HG03342 (cell line): ENCODE results near the gene SLX9.

Experiments
- ATAC-seq: cut with Tn5 transposase; IDR thresholded peaks from one replicate; pipeline ENCODE4 v1.9.1; 2021; ENCODE audit warnings: mild to moderate bottlenecking, moderate library complexity; ENCODE audit not compliant: unreplicated experiment

Gene SLX9

GRCh38 chr21:44999972-45000636 lies 60.3 kb downstream of the SLX9 start:
- no peak for ATAC-seq

GRCh38 chr21:45000637-45001133 lies 60.9 kb downstream of the SLX9 start:
- ATAC-seq = no peak

GRCh38 chr21:45001134-45002095 lies 61.6 kb downstream of the SLX9 start:
- ATAC-seq = no peak

- no peak for ATAC-seq
These were observed 62.8 kb downstream of the SLX9 start for GRCh38 chr21:45002381-45003204.

- no peak for ATAC-seq
These were observed 63.7 kb downstream of the SLX9 start for GRCh38 chr21:45003331-45004058.

GRCh38 chr21:45004059-45004422 lies 64.2 kb downstream of the SLX9 start:
- ATAC-seq = no peak

- ATAC-seq = no peak
These were observed 64.8 kb downstream of the SLX9 start for GRCh38 chr21:45004481-45005247.

GRCh38 chr21:45006536-45007095 lies 66.8 kb downstream of the SLX9 start:
- ATAC-seq = no peak

- ATAC-seq = no peak
These were observed 69.8 kb downstream of the SLX9 start for GRCh38 chr21:45009616-45010015.

GRCh38 chr21:45010096-45010495 lies 70.3 kb downstream of the SLX9 start:
- no peak for ATAC-seq

GRCh38 chr21:45010860-45011259 lies 71.0 kb downstream of the SLX9 start:
- no peak for ATAC-seq

GRCh38 chr21:45011426-45011825 lies 71.6 kb downstream of the SLX9 start:
- no peak for ATAC-seq

- ATAC-seq = no peak
These were observed 72.3 kb downstream of the SLX9 start for GRCh38 chr21:45011911-45012661.

- ATAC-seq = no peak
These were observed 72.9 kb downstream of the SLX9 start for GRCh38 chr21:45012662-45013259.

GRCh38 chr21:45013260-45013841 lies 73.5 kb downstream of the SLX9 start:
- no peak for ATAC-seq

GRCh38 chr21:45014747-45015468 lies 75.1 kb downstream of the SLX9 start:
- ATAC-seq = no peak

- no peak for ATAC-seq
These were observed 75.6 kb downstream of the SLX9 start for GRCh38 chr21:45015469-45015860.
